Measurements from ENCODE around the gene BABAM2.

The BABAM2 gene

DNA sequence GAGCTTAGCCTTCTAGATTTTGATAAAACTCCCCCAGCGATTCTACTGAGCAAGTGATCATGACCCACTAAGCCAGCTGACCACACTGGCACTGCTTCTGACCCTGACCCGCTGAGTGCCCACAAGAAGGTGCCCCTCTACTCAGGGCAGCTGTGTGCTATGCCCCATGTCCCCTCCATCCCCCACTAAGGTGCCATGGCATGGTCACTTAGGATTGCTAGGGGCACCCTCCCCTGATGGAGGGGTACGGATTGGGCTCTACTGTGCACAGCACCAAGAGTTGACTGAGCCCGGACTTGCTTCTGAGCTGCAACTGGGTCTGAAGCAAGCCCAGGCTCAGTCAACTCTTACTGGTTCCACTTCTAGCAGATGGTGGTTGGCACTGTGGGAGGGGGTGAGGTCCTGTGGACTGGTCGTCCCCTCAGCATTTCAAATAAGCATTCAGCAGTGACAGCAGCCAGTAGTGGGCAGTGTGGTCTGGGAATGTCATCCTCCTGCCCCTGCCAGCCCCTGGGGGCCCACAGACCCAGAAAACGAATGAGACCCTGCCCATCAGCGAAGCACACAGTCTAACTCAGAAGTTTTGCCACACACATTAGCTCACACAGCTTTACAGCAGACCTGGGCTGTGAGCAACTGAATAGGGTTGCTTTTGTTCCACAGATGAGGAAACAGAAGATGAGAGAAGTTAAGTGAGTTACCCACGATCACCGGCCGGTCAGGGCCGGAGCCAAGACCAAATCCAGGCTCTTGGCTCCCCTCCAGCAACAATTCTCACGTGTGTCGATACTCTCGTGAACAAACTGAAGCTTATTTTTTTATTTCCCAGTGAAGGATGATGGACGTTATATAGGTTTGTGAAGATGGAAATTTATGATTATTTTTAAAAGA lies 450.0 kb downstream of the BABAM2 start:
- no peak for FAIRE-seq

- no peak for FAIRE-seq
Measured at GRCh38 chr2:28341208-28341891, 450.8 kb downstream of the BABAM2 start.

DNA sequence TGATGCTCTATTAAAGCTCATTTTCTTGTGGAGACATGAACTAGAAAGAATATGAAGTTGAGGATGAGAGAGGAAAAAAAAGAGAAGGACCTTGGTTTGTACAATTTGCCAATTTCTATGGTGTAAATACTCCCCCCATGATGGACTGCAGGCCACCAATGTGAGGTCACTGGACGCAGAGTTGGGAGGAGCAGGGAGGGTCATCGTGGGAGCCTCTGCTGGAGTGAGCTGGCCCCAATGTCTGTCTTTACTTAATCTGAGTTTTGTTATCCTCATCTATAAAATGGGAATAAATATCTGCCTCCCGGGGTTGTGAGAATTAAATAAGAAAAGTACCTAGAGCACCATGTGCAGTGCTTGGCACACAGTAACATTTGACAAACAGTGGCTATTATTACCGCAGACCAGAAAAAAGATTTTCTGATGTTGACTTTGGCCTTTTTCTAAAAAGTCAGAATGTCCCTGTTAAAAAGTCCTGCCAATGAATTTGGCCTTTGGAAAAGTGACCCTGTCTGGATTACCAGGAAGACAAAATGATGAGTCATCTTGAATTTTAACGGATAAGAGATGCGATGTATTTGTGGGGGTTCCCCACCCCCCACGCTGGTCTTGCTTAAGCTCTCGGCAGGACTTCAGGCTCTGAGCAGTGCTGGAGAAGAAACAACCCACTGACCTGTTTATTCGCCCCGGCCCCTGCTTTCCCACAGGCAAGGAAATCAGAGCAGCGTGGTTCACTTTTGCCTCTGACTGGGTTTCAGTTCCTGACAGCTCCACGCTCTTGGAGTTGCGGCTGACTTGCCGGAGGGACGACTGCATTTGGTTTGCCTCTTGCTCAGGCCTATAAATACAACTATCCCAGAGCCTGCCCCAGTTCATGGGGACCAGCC lies 451.8 kb downstream of the BABAM2 start:
- no peak for FAIRE-seq

DNA sequence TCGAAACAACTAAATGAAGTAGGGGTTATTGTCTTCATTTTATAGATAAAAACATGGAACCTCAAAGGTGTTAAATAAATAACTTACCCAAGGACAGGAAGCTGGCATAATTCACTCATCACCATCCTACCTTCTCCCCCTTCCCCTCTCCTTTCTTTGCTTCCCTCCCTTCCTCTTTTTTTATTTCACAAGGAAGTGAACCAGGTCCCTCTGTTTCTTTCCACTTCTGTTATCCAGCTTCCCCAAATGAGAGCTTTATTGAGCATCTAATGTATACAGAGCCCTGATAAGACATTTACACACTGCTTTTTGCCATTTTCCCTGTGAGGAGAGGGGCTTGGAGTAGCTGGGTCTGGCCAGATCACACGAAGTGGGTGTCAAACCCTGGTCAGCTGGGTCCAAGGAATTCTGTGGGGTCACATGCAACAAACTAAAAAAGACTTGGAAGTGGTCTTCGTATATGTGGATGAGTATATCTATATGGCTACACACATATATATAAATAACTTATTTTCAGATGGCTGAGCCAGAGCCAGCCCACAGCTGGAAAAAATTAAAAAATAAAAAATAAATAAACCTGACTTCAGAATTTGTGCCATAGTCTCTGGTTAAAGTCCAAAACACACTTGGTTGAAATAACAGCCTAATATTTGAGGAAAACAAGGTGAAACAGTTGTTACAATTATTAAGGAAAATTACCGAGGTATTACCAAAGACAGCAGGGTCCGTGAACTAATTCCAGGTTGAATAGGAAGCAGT lies 452.8 kb downstream of the BABAM2 start:
- FAIRE-seq, result no peak

DNA sequence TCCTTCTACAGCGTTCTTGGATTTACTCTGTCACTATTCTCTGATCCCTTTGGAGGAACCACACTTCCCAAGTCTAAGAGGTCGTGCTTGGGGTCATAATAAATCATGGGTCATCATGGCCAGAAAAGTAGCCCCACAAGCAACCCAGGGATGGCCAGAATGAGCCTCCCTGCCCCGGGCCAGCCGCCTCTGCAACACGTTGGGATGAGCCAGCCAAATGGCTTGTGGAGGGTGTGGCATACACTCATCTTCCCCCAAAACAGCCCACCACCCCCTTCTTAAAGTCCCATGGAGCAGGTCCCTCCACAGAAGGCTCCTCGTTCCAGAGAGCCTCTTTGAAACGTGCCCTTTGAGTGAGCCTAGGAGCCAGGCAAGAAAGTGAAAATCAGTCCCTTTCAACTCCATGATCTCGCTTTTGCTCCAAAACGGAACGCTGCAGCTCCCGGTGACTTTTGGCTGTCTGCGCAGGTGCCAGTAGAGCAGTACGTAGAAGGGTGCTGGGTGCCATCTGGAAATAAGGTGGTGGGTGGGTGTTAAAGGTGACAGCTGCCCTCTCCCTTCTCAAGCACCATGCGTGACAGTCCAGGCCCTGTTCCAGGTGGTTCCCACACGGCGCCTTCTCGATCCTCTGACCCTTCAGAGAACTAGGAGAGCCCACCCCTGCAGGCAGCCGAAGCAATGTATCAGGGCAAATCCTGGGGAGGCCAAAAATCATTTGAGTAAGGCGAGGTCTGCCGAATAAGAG lies 453.6 kb downstream of the BABAM2 start:
- no peak for FAIRE-seq

- FAIRE-seq, result no peak
Measured at GRCh38 chr2:28344756-28345373, 454.3 kb downstream of the BABAM2 start.

DNA sequence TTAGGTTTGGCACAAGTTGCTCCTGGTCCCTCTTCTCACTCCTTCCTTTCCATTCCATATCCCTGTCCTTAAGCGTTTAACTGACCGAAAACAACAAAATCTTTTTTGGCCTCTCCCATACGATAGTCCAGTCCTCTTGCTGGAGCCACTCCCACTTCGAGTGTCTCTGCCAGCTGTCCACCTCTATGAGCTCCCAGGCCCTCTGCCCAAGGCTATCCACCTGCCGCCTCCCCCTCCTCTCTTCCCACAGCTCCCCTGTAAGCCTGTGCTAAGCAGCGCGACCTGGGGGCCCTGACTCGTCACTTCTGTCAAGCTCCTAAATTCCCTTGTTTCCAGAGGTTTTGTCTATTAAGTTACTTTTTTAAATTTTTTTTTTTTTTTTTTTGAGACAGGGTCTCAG lies 455.1 kb downstream of the BABAM2 start:
- FAIRE-seq, result no peak

GRCh38 chr2:28346587-28346986 lies 456.1 kb downstream of the BABAM2 start:
- no peak for FAIRE-seq

GRCh38 chr2:28347193-28347592 lies 456.7 kb downstream of the BABAM2 start:
- no peak for FAIRE-seq

DNA sequence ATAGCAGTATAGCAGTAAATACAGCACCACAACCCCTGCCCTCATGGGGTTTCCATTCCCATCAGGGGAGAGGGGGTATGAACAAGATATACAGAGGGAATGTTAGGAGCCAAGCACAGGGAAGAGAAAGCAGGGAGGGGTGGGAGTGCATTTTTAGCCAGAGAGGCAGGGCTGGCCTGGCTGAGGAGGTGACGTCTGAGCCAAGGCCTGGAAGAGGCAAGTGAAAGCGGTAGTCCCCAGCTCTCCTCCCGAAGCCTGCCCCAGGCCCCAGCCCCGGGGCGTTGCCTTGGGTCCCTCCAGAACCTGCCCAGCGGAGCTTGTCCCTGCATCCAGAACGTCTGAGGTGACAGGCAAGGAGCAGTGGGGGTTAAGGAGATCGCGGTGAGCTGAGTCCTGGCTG lies 457.1 kb downstream of the BABAM2 start:
- no peak for FAIRE-seq

GRCh38 chr2:28348149-28348567 lies 457.6 kb downstream of the BABAM2 start:
- FAIRE-seq, result no peak

GRCh38 chr2:28348921-28349320 lies 458.4 kb downstream of the BABAM2 start:
- no peak for FAIRE-seq

DNA sequence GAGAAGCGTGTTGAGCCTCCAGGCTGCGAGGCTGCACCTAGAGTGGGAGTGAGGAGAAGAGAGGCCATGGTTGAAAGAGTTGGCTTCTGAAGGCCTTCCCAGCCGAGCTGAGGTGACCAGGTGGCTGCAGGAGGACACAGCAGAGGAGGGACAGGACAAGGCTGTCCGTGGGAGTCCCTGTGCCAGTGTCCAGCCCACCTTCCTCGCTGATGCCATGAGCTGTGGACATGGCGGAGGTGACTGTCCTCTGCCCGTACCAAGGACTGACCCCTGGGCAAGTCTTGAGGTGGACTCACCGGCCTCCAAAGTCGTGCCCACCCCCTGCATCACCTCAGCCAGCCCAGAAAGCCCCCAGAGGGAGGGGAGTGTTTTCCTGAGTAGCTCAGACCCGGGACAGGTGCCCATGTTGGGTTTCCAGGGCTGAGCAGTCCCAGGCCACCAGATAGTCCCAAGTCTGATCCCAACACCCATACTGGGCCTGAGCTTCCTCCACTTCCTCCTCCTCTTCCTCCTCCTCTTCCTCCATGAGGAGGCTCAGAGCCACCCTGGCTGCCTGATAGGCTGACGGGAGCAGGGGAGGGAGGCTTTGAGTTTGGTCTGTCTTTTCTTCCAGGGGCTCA lies 459.1 kb downstream of the BABAM2 start:
- FAIRE-seq, result no peak

DNA sequence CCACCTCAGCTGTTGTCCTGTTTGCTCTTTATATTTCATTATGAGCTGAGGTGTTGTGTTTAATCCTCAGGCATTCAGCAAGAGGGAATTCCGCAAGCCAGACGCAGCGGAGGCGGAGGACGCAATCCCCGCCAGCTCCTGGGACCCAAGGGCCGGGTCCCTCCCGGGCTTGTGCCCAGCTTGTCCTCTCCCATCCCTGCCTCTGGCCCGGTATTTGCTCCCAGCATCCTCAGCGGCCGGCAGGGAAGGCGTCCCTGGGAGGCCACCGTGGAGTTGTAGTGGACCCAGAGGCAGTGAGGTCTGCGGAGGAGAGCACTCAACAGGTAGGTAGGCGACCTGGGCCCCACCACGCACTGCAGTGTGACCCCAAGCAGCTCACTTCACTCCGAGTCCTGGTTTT lies 459.7 kb downstream of the BABAM2 start:
- FAIRE-seq, result no peak

DNA sequence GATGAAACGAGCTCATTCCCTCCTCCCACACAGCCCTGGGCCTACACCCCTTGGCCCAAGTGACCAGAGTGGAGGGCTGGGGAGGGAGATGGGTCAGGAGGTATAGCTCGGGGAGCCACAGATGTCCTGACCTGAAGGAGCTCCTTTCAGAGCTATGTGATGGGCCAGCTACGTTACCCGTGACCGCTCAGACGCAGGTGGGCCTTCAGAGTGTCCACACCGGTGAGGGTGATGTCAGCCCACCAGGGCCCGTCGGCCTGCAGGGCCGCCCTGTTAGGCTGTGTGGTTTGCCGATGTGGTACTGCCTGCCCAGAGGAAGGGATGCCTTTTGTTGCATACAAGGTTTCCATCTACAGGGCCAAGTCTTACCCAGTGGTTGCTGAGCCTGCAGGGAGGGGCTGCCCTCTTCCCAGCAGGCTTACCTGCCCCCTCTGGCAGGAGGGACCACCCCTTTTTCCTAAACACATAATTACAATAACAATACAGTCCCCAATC lies 460.3 kb downstream of the BABAM2 start:
- FAIRE-seq, result no peak

DNA sequence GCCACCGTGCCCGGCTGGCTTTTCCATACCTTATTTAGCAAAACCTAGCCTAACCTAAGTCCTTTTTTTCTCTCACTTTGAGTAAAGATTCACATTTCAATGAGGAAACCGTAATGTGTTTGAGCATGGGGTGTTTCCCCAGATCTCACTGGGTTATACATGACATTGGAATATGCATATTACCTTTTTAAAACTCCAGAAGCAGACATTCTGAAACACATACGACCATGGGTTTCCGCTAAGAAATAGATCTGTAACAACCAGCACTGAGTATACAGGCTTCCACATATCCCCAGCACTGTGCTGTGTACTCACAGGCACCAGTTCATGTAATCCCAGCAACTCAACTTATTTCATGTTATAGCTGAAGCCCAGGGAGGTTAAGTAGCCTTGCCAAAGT lies 461.1 kb downstream of the BABAM2 start:
- no peak for FAIRE-seq

DNA sequence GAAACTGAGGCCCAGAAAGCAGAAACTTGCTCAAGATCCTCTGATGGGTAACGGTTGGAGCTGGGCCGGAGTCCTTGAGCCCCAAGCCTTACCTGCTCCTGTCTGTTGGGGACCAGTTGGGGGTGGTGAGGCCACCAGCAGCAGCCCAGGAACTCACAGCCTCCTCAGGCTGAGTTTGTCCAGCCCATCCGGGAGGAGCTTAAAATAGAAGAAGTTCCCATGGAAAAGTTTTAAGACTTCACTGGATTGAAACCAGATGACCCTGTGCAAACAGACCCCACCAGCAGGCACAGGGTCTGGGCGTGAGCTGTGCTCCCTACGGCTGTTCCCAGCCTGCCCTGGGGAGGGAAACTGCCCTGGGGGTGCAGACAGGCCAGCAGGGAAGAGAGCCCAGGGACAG lies 461.6 kb downstream of the BABAM2 start:
- FAIRE-seq, result no peak

DNA sequence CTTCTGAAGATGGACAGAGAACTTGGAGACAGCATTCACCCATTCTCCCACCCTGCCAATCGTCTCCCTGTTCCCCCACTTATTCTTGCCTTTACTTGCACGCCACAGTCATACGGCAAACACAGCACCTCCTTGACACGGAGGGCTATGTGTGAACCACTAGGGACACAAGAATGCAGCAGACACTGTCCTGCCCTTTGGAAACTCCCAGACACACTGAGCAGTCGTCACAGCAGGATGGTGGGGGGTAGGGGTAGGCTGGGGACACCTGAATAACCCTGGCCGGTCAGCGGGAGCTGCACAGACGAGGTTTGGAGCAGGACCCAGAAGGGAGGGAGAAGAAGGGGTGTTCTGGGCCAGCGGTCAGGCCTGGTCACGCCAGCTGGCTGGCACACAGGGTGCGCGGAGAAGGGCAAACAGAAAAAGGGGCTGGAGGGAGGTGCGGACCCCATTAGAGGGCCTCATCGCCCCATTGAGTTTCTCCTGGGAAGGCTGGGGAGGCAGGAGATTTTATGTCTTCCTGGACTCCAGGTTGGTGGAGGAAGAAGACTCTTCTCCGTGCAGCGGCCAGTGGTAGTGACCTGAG lies 462.2 kb downstream of the BABAM2 start:
- no peak for FAIRE-seq

DNA sequence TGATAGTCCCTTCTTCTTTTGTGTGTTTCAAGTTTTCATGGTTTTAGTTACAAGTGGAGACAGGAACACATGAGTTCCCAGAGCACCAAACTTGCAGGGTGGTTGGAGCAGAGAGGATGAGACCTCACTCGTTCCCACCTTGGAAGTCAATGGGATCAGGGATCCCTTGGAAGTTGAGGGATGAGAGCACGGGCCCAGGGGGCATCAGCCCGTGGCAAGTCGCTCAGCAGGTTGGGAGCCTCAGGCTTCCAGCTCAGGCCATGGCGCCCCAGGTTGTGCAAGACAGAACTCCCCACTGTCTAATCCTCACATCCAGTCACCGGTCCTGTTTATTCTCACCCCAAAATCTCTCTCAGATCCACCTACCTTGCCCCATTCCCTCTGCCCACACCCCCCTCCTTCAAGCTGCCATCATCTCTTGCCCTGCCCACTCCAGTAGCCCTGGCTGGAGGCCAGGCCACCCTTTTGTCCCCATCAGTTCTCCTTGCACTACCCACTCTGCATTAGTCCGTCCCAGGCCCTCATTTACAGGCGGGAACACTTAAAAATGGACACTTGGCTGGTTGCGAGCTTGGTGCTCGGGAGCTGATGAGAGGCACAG lies 464.5 kb downstream of the BABAM2 start:
- no peak for FAIRE-seq

All from TTC549 (cell line).